ENCODE measurements around the gene OR2T29.
"Not testable (repeated sequence)": the region's sequence is repeated elsewhere in the genome, so short reads cannot be mapped to it uniquely, and the experiment has no call there.

Gene OR2T29

GRCh38 chr1:248507773-248508172, 54.8 kb downstream of the OR2T29 start, which contains the start of gene OR2G6:
OR2G6 (plus strand) TSS chr1:248508073; CDS start chr1:248521647, 13,574 bp downstream.
- DNase-seq (ENCODE audit: low spot score), result not testable (repeated sequence)
